Heart right ventricle (tissue), 16 donors: ENCODE measurements around the gene PPP6C. TPM values are rescaled to one million over a fixed set of nuclear protein-coding genes. Genes with fewer than 3 reads are reported as not detected.
A peak's percentile ranks its signal among the peaks of the same experiment; 100 is the strongest.

Experiments
- ATAC-seq, 8 donors: fragments of 200-7000 bp; cut with Tn5 transposase; one replicate each; pipeline ENCODE4 v1.9.1; 2020; ENCODE audit warnings: mild to moderate bottlenecking in 8 of 8, moderate library complexity in 8 of 8, moderate number of reproducible peaks in 1 of 8
- DNase-seq, 2 donors: peaks; one replicate each; pipeline ENCODE4 v3.0.0-alpha.2; 2020
- H3K27ac ChIP-seq, 10 donors: fragments of 200-600 bp; sonication (generic) in 2 of 10; one replicate each; pipeline versions ENCODE4 v1.5.0 to v1.8.0; 2020 to 2022; ENCODE audit warnings: mild to moderate bottlenecking in 3 of 10
- H3K27me3 ChIP-seq, 7 donors: fragments of 200-600 bp; one replicate each; pipeline ENCODE4 v1.8.0; 2021 to 2022; ENCODE audit warnings: mild to moderate bottlenecking in 2 of 7
- H3K36me3 ChIP-seq, 9 donors: fragments of 200-600 bp; sonication (generic) in 1 of 9; one replicate each; pipeline versions ENCODE4 v1.5.0 to v1.8.0; 2020 to 2022; ENCODE audit warnings: mild to moderate bottlenecking in 2 of 9
- H3K4me1 ChIP-seq, 9 donors: fragments of 200-600 bp; sonication (generic) in 1 of 9; one replicate each; pipeline versions ENCODE4 v1.5.0 to v1.8.0; 2020 to 2022; ENCODE audit warnings: mild to moderate bottlenecking in 4 of 9
- H3K4me3 ChIP-seq, 10 donors: fragments of 200-600 bp; sonication (generic) in 2 of 10; one replicate each; pipeline versions ENCODE4 v1.5.0 to v1.8.0; 2020 to 2022; ENCODE audit warnings: mild to moderate bottlenecking in 7 of 10, moderate library complexity in 2 of 10
- H3K9me3 ChIP-seq, 11 donors: fragments of 200-600 bp in 10 of 11; sonication (generic) in 2 of 11; one replicate each; pipeline versions ENCODE4 v1.5.0 to v1.8.0; 2013 to 2022; ENCODE audit warnings: mild to moderate bottlenecking in 2 of 11, control low read depth in 1 of 11, moderate library complexity in 1 of 11
- WGBS, 2 donors: extraction: QIAGEN DNeasy Blood & Tissue Kit; methylation state at CpG; one replicate each; pipeline ENCODE4 v1.1.7; 2013; ENCODE audit warnings: inconsistent platforms in 1 of 2; 5-methylcytosine and 5-hydroxymethylcytosine counted together
- intact Hi-C, 10 donors: fragments of 100-400 bp; cut with DNase I; formaldehyde crosslinking; loops; one replicate each; pipeline versions ENCODE4 v1.11.1 to v1.14.2; 2022
- polyA plus RNA-seq, 2 donors: library from polyadenylated mRNA; stranded (reverse); fragments of 200-250 nt; gene quantifications; one replicate each; pipeline ENCODE4 v1.2.3, GENCODE V29; 2013
- total RNA-seq, 10 donors: library from RNA; stranded (reverse); fragmentation: NEBNext Ultra II Directional in 3 of 10; extraction: Animal tissue kit (Norgen Biotek cat#: 25700) in 3 of 10; gene quantifications; one replicate each; pipeline versions ENCODE4 v1.2.1 to v1.2.4, GENCODE V29; 2021 to 2023
- TF ChIP-seq, protein P1 (sequence below), 9 donors: fragments of 200-600 bp; sonication (generic) in 2 of 9; IDR thresholded peaks; one replicate each; pipeline versions ENCODE4 v1.5.0 to v1.8.0; 2021 to 2022; ENCODE audit warnings: antibody characterized with exemption in 9 of 9, mild to moderate bottlenecking in 5 of 9, moderate library complexity in 1 of 9
- donor health status: Arrhythmogenic right ventricular cardiomyopathy.
- donor health status: ischemic (EF 13 %, LVEDD 7.1; RV severe dilation, severe dysfunction).
- donor health status: healthy with polysubstance abuse.
- donor health status: DM: no; HTN: yes; CAD: no.
- donor health status: DM: no; HTN: no; CAD: no.
- donor health status: ischemic (EF 25% LVEDD 6.9; RV normal size, moderate dysfunction).
- donor health status: ischemic (EF 25% LVEDD 5.7; RV mildly dilated, moderate dysfunction).
- donor health status: healthy.
- donor health status: DM: yes; HTN: yes; CAD: no.
- donor health status: Ischemic cardiomyopathy.
- donor health status: ischemic (EF 35%, LVEDD 5.7; RV mildly dilated, moderate dysfunction).
- donor health status: nonischemic (EF 11% LVEDD 7.7; RV severe dilation, severe dysfunction).
- donor health status: DM: yes; HTN: yes; CAD: no.
- donor health status: PGD.
- donor health status: ischemic (EF 29% LVEDD 5.4; RV normal size, mild dysfunction).
- donor health status: nonischemic (EF 23%, LVEDD 6.1; RV moderate dilation, normal function).

The PPP6C gene
- total and polyA plus RNA-seq, 12 donors, result 10.3 to 41.5 (median 37.4) TPM

- intact Hi-C loops, result no loop called here
- H3K4me3 ChIP-seq, result no peak overlapping the region
Measured at GRCh38 chr9:125177888-125178287, 11.7 kb downstream of the PPP6C start.

DNA sequence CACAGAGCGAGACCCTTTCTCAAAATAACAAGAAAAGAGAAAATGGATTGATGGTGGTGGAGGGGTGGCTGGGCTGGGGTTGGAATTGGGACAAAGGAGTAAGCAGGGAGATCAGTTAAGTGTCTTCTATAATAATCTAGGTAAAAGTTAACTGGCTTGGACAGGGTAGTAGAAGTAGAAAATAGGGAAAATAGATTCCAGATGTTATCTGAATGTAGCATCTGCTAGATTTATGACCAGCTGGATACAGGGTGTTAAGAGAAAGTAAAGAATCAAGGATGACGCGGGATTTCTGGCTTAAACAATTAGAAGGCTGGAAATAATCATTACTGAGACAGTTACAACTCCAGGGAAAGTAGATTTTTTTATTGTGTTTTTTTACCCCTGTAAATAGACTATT lies 13.0 kb downstream of the PPP6C start:
- Histone ChIP-seq H3K27ac (no peak overlapping the region), H3K9me3 (no peaks in the 10 kb centered on the region), H3K4me3 (no peak overlapping the region), H3K4me1 (peaks cover 2 to 57% (median 29%) of the 10 kb centered on the region in 9 donors), H3K36me3 (peaks cover 0 to 8% (median 0%) of the 10 kb centered on the region in 9 donors), H3K27me3 (no peaks in the 10 kb centered on the region)
- intact Hi-C loops, result no loop called here
- DNase-seq (no peak), ATAC-seq (no peak)
- TF ChIP-seq, protein P1, sequence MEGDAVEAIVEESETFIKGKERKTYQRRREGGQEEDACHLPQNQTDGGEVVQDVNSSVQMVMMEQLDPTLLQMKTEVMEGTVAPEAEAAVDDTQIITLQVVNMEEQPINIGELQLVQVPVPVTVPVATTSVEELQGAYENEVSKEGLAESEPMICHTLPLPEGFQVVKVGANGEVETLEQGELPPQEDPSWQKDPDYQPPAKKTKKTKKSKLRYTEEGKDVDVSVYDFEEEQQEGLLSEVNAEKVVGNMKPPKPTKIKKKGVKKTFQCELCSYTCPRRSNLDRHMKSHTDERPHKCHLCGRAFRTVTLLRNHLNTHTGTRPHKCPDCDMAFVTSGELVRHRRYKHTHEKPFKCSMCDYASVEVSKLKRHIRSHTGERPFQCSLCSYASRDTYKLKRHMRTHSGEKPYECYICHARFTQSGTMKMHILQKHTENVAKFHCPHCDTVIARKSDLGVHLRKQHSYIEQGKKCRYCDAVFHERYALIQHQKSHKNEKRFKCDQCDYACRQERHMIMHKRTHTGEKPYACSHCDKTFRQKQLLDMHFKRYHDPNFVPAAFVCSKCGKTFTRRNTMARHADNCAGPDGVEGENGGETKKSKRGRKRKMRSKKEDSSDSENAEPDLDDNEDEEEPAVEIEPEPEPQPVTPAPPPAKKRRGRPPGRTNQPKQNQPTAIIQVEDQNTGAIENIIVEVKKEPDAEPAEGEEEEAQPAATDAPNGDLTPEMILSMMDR (IDR thresholded peaks at IDR 0.05), result no peak
- WGBS, 2 donors, result 89 to 92% methylated on average over 3 of the region's 3 CpGs

More at GRCh38 chr9:125177888-125178287, 11.7 kb downstream of the PPP6C start:
- TF ChIP-seq, protein P1 (IDR thresholded peaks at IDR 0.05), result no peak
- H3K27me3 ChIP-seq, result no peaks in the 10 kb centered on the region
- no peak overlapping the region for H3K27ac ChIP-seq
- 98 to 100% methylated on average over 1 of the region's 1 CpG for WGBS, 2 donors
- H3K36me3 ChIP-seq, result peaks cover 0 to 8% (median 0%) of the 10 kb centered on the region in 9 donors
- H3K4me1 ChIP-seq, result peaks cover 1 to 50% (median 23%) of the 10 kb centered on the region in 9 donors
- ATAC-seq (no peak), DNase-seq (no peak)
- peaks cover 0 to 6% (median 0%) of the 10 kb centered on the region in 11 donors for H3K9me3 ChIP-seq

DNA sequence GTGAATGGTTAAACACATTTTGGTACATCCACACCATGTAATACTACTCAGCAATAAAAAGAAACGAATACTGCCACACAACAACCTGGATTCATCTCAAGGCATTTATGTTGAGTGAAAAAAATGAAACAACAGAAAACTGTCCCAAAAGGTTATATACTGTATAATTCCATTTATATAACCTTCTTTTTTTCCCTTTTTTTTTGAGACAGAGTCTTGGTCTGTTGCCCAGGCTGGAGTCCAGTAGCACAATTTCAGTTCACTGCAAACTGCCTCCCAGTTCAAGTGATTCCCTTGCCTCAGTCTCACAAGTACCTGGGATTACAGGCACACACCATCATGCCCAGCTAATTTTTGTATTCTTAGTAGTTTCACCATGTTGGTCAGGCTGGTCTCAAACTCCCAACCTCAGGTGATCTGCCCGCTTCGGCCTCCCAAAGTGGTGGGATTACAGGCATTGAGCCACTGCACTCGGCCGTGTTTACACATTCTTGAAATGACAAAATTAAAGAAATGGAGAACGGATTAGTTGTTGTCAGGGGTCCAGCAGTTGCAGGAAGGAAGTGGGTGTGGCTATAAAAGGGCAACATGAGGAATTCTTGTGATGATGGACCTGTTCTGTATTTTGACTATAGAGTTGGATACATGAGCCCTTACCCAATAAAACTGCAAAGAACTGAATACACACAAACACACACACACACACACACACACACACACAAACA lies 17.4 kb downstream of the PPP6C start:
- ATAC-seq, result peak in 3 of 8 donors; percentile 26 to 36 (median 29)
- TF ChIP-seq, protein P1 (IDR thresholded peaks at IDR 0.05), result no peak
- DNase-seq, result no peak
- H3K27me3 ChIP-seq, result no peaks in the 10 kb centered on the region
- 45 to 56% methylated on average over 6 of the region's 6 CpGs for WGBS, 2 donors
- intact Hi-C loops, result no loop called here
- peaks cover 0 to 41% (median 5%) of the 10 kb centered on the region in 9 donors for H3K36me3 ChIP-seq
- no peak overlapping the region for H3K4me3 ChIP-seq
- no peaks in the 10 kb centered on the region for H3K9me3 ChIP-seq
- H3K27ac ChIP-seq, result peak overlapping the region in 4 of 10 donors; percentile 25 to 56 (median 28)
- H3K4me1 ChIP-seq, result peaks cover 0 to 43% (median 29%) of the 10 kb centered on the region in 9 donors

GRCh38 chr9:125169895-125170294 lies 19.7 kb downstream of the PPP6C start:
- Histone ChIP-seq H3K27ac (no peak overlapping the region), H3K27me3 (no peaks in the 10 kb centered on the region), H3K4me3 (no peak overlapping the region), H3K36me3 (peaks cover 0 to 55% (median 5%) of the 10 kb centered on the region in 9 donors), H3K4me1 (peaks cover 0 to 34% (median 29%) of the 10 kb centered on the region in 9 donors), H3K9me3 (no peaks in the 10 kb centered on the region)
- DNase-seq, result no peak
- no peak for ATAC-seq
- intact Hi-C loops, result no loop called here
- TF ChIP-seq, protein P1 (IDR thresholded peaks at IDR 0.05), result no peak
